Measurements from ENCODE around the gene CYTH3. TPM values are rescaled to one million over a fixed set of nuclear protein-coding genes. Genes with fewer than 3 reads are reported as not detected.

The CYTH3 gene
- polyA plus RNA-seq, 1 donor (not counting 4 experiments of a cell fraction or from before 2014, with no cell fraction given) = 28.4 TPM

DNA sequence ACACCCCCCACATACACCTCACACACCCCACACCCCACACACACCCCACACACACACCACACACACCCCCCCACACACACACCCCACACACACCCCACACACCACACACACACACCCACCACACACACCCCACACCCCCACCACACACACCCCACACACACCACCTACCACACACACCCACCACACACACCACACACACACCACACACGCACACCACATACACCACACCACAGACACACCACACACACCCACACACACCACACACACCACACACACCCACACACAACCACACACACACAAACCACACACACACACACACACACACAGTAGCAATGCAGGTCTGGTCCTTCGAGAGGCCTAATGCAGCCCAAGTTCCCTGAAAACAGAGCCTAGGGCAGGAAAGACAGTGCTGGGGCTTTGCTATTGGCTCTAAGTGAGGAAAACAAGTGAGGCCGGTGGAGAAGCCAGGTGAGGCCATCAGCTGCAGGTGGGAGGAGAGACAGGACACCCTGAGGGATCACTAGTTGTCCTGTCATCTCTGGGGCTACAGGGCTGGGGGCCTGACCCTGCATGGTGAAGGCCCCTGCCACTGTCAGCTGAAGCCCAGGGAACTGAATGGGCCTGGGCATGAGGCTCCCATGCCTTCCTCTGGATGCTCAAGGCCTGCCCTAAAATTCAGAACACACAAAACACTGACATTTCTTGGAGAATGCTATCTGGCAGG lies 92.6 kb downstream of the CYTH3 start:
- dilution Hi-C loops (cut with MboI; ENCODE audit: extremely low pct_ligation_motif_present, low sequenced_read_pairs) = no loop called here
- TF ChIP-seq, protein P1, sequence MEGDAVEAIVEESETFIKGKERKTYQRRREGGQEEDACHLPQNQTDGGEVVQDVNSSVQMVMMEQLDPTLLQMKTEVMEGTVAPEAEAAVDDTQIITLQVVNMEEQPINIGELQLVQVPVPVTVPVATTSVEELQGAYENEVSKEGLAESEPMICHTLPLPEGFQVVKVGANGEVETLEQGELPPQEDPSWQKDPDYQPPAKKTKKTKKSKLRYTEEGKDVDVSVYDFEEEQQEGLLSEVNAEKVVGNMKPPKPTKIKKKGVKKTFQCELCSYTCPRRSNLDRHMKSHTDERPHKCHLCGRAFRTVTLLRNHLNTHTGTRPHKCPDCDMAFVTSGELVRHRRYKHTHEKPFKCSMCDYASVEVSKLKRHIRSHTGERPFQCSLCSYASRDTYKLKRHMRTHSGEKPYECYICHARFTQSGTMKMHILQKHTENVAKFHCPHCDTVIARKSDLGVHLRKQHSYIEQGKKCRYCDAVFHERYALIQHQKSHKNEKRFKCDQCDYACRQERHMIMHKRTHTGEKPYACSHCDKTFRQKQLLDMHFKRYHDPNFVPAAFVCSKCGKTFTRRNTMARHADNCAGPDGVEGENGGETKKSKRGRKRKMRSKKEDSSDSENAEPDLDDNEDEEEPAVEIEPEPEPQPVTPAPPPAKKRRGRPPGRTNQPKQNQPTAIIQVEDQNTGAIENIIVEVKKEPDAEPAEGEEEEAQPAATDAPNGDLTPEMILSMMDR (optimal IDR thresholded peaks at IDR 0.05 in 1 of 3, IDR thresholded peaks at IDR 0.05 in 1 of 3, conservative IDR thresholded peaks at IDR 0.05 in 1 of 3; ENCODE audit: extremely low read depth in 1 of 3, insufficient read depth in 2 of 3, low read length in 3 of 3) = no peak
- Histone ChIP-seq H3K27me3 (ENCODE audit: control insufficient read depth, extremely low read depth, insufficient read depth, low read length) (no peaks in the 10 kb centered on the region), H2AFZ (ENCODE audit: control insufficient read depth, low read length) (no peak overlapping the region), H3K4me3 (ENCODE audit: control insufficient read depth in 2 of 3, extremely low read depth in 1 of 3, insufficient read depth in 2 of 3, low read depth in 1 of 3, low read length in 3 of 3) (no peak overlapping the region), H3K4me2 (ENCODE audit: control insufficient read depth, extremely low read depth, insufficient read depth, low read depth, low read length) (no peak overlapping the region), H4K20me1 (ENCODE audit: control insufficient read depth, extremely low read depth, insufficient read depth, low read length) (no peaks in the 10 kb centered on the region), H3K27ac (ENCODE audit: control insufficient read depth, insufficient read depth, low read length) (no peak overlapping the region), H3K9me3 (ENCODE audit: control insufficient read depth, low read depth, low read length) (no peaks in the 10 kb centered on the region), H3K79me2 (ENCODE audit: control insufficient read depth, insufficient read depth, low read length) (no peaks in the 10 kb centered on the region), H3K9me1 (ENCODE audit: control insufficient read depth, extremely low read depth, insufficient read depth, low read length) (no peaks in the 10 kb centered on the region), H3K36me3 (ENCODE audit: control insufficient read depth in 2 of 2, extremely low read depth in 1 of 2, insufficient read depth in 2 of 2, low read length in 2 of 2) (peaks cover 13 to 16% of the 10 kb centered on the region in 2 experiments), H3K9ac (ENCODE audit: control insufficient read depth, extremely low read depth, insufficient read depth, low read length) (no peak overlapping the region), H3K4me1 (ENCODE audit: control insufficient read depth, extremely low read depth, insufficient read depth, low read length) (peaks cover 11% of the 10 kb centered on the region)
- no peak for FAIRE-seq
- no peak for DNase-seq (ENCODE audit: low read depth, low spot score)

DNA sequence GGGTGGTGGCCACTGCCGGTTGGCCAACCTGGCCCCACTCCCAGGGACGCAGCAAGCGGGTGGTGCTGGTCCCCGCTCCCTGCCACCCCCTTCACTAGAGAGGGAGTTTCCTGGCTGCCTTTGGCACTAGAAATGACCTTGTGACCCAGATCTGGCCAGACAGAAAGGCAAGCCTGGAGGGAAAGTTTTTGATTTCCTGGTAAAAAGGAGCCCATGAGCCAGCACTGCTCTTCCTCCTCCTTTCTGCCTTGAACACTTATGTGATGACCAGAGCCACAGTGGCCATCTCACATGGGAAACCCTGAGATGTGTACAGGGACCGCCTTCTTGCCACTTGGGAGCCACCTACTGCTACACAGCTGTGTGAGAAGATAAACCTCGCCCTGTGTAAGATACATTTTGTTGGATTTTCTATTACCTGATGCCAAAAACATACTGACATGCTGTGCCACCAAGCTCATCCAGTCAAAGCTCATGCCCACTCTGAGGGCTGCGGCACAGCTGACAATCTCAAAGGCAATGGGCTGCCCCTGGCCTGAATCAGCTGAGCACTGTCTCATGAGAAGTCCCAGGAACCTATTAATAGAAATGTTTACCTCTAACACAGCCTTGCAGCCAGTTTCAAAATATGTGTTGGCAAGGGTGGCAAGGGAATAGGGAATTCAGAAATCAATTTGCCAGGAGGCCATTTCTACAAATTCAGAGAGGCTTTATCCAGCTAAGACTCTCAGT lies 94.0 kb downstream of the CYTH3 start:
- Histone ChIP-seq H3K4me1 (ENCODE audit: control insufficient read depth, extremely low read depth, insufficient read depth, low read length) (peaks cover 11% of the 10 kb centered on the region), H3K9me3 (ENCODE audit: control insufficient read depth, low read depth, low read length) (no peaks in the 10 kb centered on the region), H3K9me1 (ENCODE audit: control insufficient read depth, extremely low read depth, insufficient read depth, low read length) (no peaks in the 10 kb centered on the region), H3K36me3 (ENCODE audit: control insufficient read depth in 2 of 2, extremely low read depth in 1 of 2, insufficient read depth in 2 of 2, low read length in 2 of 2) (peaks cover 13 to 15% of the 10 kb centered on the region in 2 experiments), H3K4me3 (ENCODE audit: control insufficient read depth in 2 of 3, extremely low read depth in 1 of 3, insufficient read depth in 2 of 3, low read depth in 1 of 3, low read length in 3 of 3) (no peak overlapping the region), H3K27ac (ENCODE audit: control insufficient read depth, insufficient read depth, low read length) (no peak overlapping the region), H3K27me3 (ENCODE audit: control insufficient read depth, extremely low read depth, insufficient read depth, low read length) (no peaks in the 10 kb centered on the region), H4K20me1 (ENCODE audit: control insufficient read depth, extremely low read depth, insufficient read depth, low read length) (no peaks in the 10 kb centered on the region), H3K9ac (ENCODE audit: control insufficient read depth, extremely low read depth, insufficient read depth, low read length) (no peak overlapping the region), H3K79me2 (ENCODE audit: control insufficient read depth, insufficient read depth, low read length) (no peaks in the 10 kb centered on the region), H3K4me2 (ENCODE audit: control insufficient read depth, extremely low read depth, insufficient read depth, low read depth, low read length) (no peak overlapping the region), H2AFZ (ENCODE audit: control insufficient read depth, low read length) (no peak overlapping the region)
- FAIRE-seq (no peak), DNase-seq (ENCODE audit: low read depth, low spot score) (no peak)
- dilution Hi-C loops (cut with MboI; ENCODE audit: extremely low pct_ligation_motif_present, low sequenced_read_pairs) = no loop called here
- TF ChIP-seq EZH2 (IDR thresholded peaks at IDR 0.05; ENCODE audit: low read length) = no peak
- TF ChIP-seq, protein P1 (optimal IDR thresholded peaks at IDR 0.05 in 1 of 3, IDR thresholded peaks at IDR 0.05 in 1 of 3, conservative IDR thresholded peaks at IDR 0.05 in 1 of 3; ENCODE audit: extremely low read depth in 1 of 3, insufficient read depth in 2 of 3, low read length in 3 of 3) = no peak
